Muscle of leg (tissue), 11 donors: ENCODE measurements around the gene SERPINA12. TPM values are rescaled to one million over a fixed set of nuclear protein-coding genes. Genes with fewer than 3 reads are reported as not detected.

Source experiments
- DNase-seq: peaks from one replicate; pipeline ENCODE4 v3.0.0; 2013
- H3K27ac ChIP-seq: one replicate; pipeline ENCODE4 v1.5.1; 2013; ENCODE audit warnings: mild to moderate bottlenecking, low read length, control low read depth
- H3K27me3 ChIP-seq: one replicate; pipeline ENCODE4 v1.6.1; 2013; ENCODE audit warnings: low read length; ENCODE audit not compliant: control insufficient read depth, insufficient read depth
- H3K36me3 ChIP-seq: one replicate; pipeline ENCODE4 v1.6.1; 2013; ENCODE audit warnings: low read length; ENCODE audit not compliant: control insufficient read depth, insufficient read depth
- H3K4me1 ChIP-seq: one replicate; pipeline ENCODE4 v1.6.1; 2013; ENCODE audit warnings: low read length; ENCODE audit not compliant: control insufficient read depth, insufficient read depth
- H3K4me3 ChIP-seq: one replicate; pipeline ENCODE4 v1.5.1; 2013; ENCODE audit warnings: low read length, control low read depth
- H3K9me3 ChIP-seq: replicated peaks from 2 replicates; pipeline ENCODE4 v1.6.1; 2013; ENCODE audit warnings: low read depth, low read length; ENCODE audit not compliant: control insufficient read depth
- WGBS: methylation state at CpG from one replicate; pipeline ENCODE4 v1.1.5; 2013; ENCODE audit warnings: missing lambda C conversion rate; ENCODE audit not compliant: insufficient coverage; 5-methylcytosine and 5-hydroxymethylcytosine counted together
- polyA plus RNA-seq, 8 donors: library from polyadenylated mRNA; unstranded; fragments of 120-200 nt; gene quantifications; one replicate each; pipeline versions ENCODE4 v1.2.1 to v1.2.3, GENCODE V29; 2013; ENCODE audit warnings: inconsistent platforms in 1 of 8, low replicate concordance in 1 of 8; ENCODE audit not compliant: insufficient read length in 8 of 8, insufficient read depth in 1 of 8
- total RNA-seq: library from RNA; stranded (reverse); fragments of 120-200 nt; gene quantifications from one replicate; pipeline ENCODE4 v1.2.4, GENCODE V29; 2013

SERPINA12 gene
- total and polyA plus RNA-seq, 9 donors: not detected

- WGBS: 68% methylated on average over 3 of the region's 5 CpGs
- H3K4me1 ChIP-seq: peaks cover 6% of the 10 kb centered on the region
- peaks cover 14% of the 10 kb centered on the region for H3K27me3 ChIP-seq
- DNase-seq: no peak
- H3K9me3 ChIP-seq: peaks cover 7% of the 10 kb centered on the region
- no peaks in the 10 kb centered on the region for H3K36me3 ChIP-seq
- H3K4me3 ChIP-seq: no peak overlapping the region
- H3K27ac ChIP-seq: no peak overlapping the region
Measured at GRCh38 chr14:94481468-94482131, 27.7 kb downstream of the SERPINA12 start.

GRCh38 chr14:94480809-94481208 lies 28.5 kb downstream of the SERPINA12 start:
- 11% methylated on average over 2 of the region's 2 CpGs for WGBS

DNA sequence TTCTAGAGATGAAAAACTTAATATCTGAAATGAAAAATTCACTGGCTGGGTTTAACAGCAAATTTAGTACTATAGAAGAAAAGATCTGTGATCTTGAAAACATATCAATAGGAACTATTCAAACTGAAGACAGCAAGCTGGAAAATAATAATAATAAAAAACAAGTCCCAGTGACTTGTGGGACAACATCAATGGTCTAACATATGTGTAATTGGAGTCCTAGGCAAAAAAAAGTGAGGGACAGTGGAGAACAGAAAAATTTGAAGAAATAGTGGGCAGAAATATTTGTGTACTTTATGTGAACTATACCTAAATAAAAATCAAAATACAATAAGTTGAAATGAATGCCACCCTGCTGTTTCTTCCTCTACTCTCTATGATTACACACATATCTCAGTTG lies 30.8 kb downstream of the SERPINA12 start:
- no peak overlapping the region for H3K4me3 ChIP-seq
- DNase-seq: no peak
- no peaks in the 10 kb centered on the region for H3K27me3 ChIP-seq
- no peaks in the 10 kb centered on the region for H3K4me1 ChIP-seq
- H3K36me3 ChIP-seq: no peaks in the 10 kb centered on the region
- no peak overlapping the region for H3K27ac ChIP-seq
- peaks cover 7% of the 10 kb centered on the region for H3K9me3 ChIP-seq

More at GRCh38 chr14:94480809-94481208, 28.5 kb downstream of the SERPINA12 start:
- H3K4me3 ChIP-seq: no peak overlapping the region
- no peak for DNase-seq
- no peaks in the 10 kb centered on the region for H3K4me1 ChIP-seq
- no peaks in the 10 kb centered on the region for H3K36me3 ChIP-seq
- peaks cover 7% of the 10 kb centered on the region for H3K9me3 ChIP-seq
- H3K27ac ChIP-seq: no peak overlapping the region
- H3K27me3 ChIP-seq: peaks cover 7% of the 10 kb centered on the region

GRCh38 chr14:94476023-94476422 lies 33.2 kb downstream of the SERPINA12 start, which contains the start of gene SERPINA9:
TSS of gene SERPINA9 (minus strand) at chr14:94476197. CDS start at chr14:94469840, 6,357 bp downstream.
- Histone ChIP-seq H3K36me3 (no peaks in the 10 kb centered on the region), H3K9me3 (peaks cover 7% of the 10 kb centered on the region), H3K4me1 (no peaks in the 10 kb centered on the region), H3K27ac (no peak within 1 kb of the TSS), H3K27me3 (no peaks in the 10 kb centered on the region), H3K4me3 (no peak within 1 kb of the TSS)
- WGBS: 67% methylated on average over 1 of the region's 2 CpGs
- DNase-seq: no peak

GRCh38 chr14:94474581-94475031 lies 34.7 kb downstream of the SERPINA12 start:
- H3K36me3 ChIP-seq: no peaks in the 10 kb centered on the region
- peaks cover 7% of the 10 kb centered on the region for H3K9me3 ChIP-seq
- no peak for DNase-seq
- WGBS: 78% methylated on average over 7 of the region's 7 CpGs
- no peak overlapping the region for H3K27ac ChIP-seq
- no peaks in the 10 kb centered on the region for H3K4me1 ChIP-seq
- H3K27me3 ChIP-seq: no peaks in the 10 kb centered on the region
- H3K4me3 ChIP-seq: no peak overlapping the region

DNA sequence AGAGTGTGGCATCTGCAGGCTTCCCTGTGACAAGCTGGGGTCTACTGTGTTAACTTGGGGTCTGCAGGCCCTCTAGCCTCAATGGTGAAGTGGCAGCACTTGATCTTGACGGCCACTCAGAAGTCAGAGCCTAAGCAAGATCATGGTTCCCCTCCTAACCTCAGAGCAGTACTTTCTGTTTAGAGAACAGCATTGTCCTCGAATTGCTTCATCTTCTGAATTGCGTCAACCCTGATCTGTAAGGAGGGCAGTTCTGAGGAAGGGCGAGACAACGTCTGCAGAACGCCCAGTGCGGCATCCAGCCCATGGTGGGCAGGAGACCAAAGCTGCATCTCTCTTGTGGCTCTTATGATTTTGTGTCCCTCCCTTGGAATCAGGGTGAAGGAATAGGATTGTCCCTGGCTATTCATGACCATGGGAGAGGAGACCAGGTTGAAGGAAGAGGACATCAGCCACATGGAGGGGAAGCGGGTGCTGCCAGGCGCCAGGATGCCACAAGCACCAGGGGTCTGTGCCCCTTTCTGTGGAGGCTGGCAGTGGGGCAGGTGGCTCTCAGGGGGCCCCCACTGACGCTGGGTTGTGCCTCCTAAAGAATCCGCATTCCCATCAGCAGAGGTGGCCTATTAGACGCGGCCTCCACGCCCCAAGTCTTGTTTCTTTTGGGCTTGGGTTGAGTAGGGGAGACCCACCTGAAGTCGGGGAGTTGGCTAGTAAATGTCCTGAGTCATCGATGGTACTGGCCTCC lies 35.4 kb downstream of the SERPINA12 start:
- DNase-seq: no peak
- Histone ChIP-seq H3K36me3 (no peaks in the 10 kb centered on the region), H3K27me3 (no peaks in the 10 kb centered on the region), H3K27ac (no peak overlapping the region), H3K4me3 (no peak overlapping the region), H3K9me3 (peaks cover 4% of the 10 kb centered on the region), H3K4me1 (no peaks in the 10 kb centered on the region)
- 84% methylated on average over 15 of the region's 16 CpGs for whole genome bisulfite sequencing

DNA sequence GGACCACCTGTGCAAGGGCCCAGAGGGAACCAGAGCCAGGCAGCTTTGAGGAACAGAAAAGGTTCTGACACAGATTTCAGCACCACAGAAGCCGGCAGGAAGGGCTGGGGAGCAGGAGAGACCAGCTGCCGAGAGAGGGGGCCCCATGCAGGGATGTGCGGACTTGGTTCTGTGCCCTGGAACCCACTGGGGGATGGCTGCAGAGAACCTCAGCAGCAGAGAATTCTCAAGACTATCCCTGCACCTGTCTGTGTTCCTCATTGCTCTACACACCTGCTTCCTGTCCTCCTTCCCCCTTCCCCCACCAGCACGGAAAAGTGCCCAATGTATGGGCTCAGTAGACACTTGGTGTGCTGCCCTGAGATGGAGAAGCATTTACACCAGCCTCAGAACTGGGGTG lies 36.4 kb downstream of the SERPINA12 start:
- H3K4me1 ChIP-seq: no peaks in the 10 kb centered on the region
- H3K4me3 ChIP-seq: no peak overlapping the region
- H3K27ac ChIP-seq: no peak overlapping the region
- DNase-seq: no peak
- 36% methylated on average over 4 of the region's 4 CpGs for WGBS
- no peaks in the 10 kb centered on the region for H3K9me3 ChIP-seq
- no peaks in the 10 kb centered on the region for H3K36me3 ChIP-seq
- no peaks in the 10 kb centered on the region for H3K27me3 ChIP-seq

GRCh38 chr14:94471045-94471444 lies 38.2 kb downstream of the SERPINA12 start:
- no CpG with 5 or more reads among the region's 2 CpGs for WGBS
- Histone ChIP-seq H3K4me1 (no peaks in the 10 kb centered on the region), H3K4me3 (no peak overlapping the region), H3K36me3 (no peaks in the 10 kb centered on the region), H3K27me3 (no peaks in the 10 kb centered on the region), H3K27ac (no peak overlapping the region), H3K9me3 (no peaks in the 10 kb centered on the region)
- DNase-seq: no peak

GRCh38 chr14:94470311-94470710 lies 39.0 kb downstream of the SERPINA12 start:
- Histone ChIP-seq H3K36me3 (no peaks in the 10 kb centered on the region), H3K9me3 (no peaks in the 10 kb centered on the region), H3K27ac (no peak overlapping the region), H3K27me3 (no peaks in the 10 kb centered on the region), H3K4me1 (no peaks in the 10 kb centered on the region), H3K4me3 (no peak overlapping the region)
- DNase-seq: no peak
- 33% methylated on average over 1 of the region's 2 CpGs for WGBS

DNA sequence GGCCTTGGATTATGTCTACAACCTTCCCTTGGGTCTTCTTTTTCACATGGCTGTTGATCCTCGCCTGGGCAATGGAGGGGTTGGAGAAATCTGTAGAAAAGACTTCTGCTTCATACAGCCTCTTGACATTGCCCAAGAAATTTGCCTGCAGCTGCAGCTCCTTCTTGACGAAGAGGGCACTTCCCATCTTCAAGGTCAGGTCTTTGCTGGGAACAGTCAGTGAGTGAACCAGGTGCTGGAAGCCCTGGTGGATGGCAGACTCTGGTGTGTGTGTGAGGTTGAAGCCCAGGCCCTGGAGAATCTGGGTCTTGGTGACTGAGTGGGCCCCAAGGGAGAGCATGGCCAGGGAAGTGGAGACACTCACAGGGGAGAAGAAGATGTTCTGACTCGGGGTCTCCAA lies 40.0 kb downstream of the SERPINA12 start:
- no peak for DNase-seq
- no peaks in the 10 kb centered on the region for H3K36me3 ChIP-seq
- peaks cover 3% of the 10 kb centered on the region for H3K9me3 ChIP-seq
- WGBS: 80% methylated on average over 2 of the region's 3 CpGs
- no peaks in the 10 kb centered on the region for H3K27me3 ChIP-seq
- no peak overlapping the region for H3K27ac ChIP-seq
- H3K4me3 ChIP-seq: no peak overlapping the region
- H3K4me1 ChIP-seq: no peaks in the 10 kb centered on the region
